ENCODE results near the gene SKAP1. TPM values are rescaled to one million over a fixed set of nuclear protein-coding genes. Genes with fewer than 3 reads are reported as not detected.
"Not testable (repeated sequence)": the region's sequence is repeated elsewhere in the genome, so short reads cannot be mapped to it uniquely, and the experiment has no call there.

Gene SKAP1
- total RNA-seq, 1 donor from 2014 or later: under 0.01 TPM

GRCh38 chr17:48449335-48449734 is 19.3 kb upstream of the SKAP1 start:
- not testable (repeated sequence) for DNase-seq (ENCODE audit: low read depth in 2 of 2)

DNA sequence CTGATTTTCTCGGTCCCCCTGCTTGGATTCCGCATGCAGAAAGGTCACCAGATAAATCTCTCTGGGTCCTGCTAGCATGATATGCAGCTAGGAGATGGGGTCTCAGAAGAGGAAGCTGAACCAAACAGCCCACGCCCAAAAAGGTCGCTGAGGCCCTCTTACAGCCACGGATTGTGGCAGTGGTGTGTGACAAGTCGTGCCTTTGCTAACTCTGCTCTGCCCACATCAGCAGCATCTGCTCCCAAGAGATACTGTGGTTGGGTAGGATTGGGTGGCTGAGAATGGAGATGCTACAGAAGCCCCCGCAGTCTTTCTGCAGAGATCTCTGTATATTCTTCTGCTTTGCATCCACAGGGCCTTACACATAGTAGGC is 15.2 kb upstream of the SKAP1 start:
- no peak for DNase-seq (ENCODE audit: low read depth in 2 of 2)

DNA sequence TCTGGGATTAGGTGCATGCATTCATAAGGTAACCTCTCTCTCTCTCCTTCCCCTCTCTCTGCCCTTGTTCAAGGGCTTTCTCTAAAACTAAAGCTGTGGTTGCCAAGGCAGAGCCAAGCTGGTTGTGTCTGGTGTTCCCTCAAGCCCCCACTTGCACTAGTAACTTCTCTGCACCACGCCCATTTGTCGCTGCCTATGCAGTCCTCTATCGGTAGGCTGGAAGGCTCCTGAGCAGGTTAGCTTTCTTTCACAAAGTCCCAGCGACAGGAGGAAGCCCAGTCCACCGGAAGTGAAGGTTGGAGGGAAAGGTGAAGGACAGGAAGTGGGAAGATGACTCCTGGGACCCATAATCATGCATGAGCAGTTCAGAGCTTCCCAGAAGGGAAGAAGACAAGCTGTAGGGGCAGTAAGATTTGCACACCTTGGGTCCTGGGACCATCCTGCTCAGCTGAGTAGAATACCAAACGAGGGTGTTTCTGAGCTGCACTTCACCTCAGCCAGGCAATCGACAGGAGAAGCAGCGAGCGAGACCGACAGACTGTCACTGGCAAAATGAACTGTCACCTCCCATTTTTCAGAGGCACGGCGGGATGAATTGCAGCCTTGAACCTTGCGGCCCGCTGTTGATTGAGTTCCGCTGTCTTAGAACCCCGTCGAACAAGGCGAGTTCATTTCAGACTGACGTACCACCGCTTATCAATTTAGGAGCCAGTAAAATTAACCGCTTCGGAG is 14.7 kb upstream of the SKAP1 start:
- DNase-seq (ENCODE audit: low read depth in 2 of 2): no peak

DNA sequence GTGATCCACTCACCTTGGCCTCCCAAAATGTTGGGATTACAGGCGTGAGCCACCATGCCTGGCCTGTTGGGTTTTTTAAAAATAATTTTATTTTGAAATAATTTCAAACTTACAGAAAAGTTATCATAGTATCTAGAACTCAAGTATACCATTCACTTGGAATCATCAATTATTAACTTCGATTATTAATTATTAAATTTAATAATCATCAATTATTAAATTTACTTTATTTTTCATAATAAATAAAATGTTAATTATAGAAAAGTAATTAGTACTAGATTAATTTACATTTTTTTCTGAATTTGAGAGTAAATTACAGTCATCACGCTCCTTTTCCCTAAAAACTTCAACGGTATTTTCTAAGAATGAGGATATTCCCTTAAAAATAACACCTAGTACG is 13.7 kb upstream of the SKAP1 start:
- no peak for DNase-seq (ENCODE audit: low read depth in 2 of 2)

- no peak for DNase-seq (ENCODE audit: low read depth in 2 of 2)
These were observed 12.8 kb upstream of the SKAP1 start for GRCh38 chr17:48442819-48443218.

- DNase-seq (ENCODE audit: low read depth in 2 of 2): no peak
These were observed 11.8 kb upstream of the SKAP1 start for GRCh38 chr17:48441862-48442261.

GRCh38 chr17:48441231-48441711 is 11.3 kb upstream of the SKAP1 start:
- DNase-seq (ENCODE audit: low read depth in 2 of 2): no peak

DNA sequence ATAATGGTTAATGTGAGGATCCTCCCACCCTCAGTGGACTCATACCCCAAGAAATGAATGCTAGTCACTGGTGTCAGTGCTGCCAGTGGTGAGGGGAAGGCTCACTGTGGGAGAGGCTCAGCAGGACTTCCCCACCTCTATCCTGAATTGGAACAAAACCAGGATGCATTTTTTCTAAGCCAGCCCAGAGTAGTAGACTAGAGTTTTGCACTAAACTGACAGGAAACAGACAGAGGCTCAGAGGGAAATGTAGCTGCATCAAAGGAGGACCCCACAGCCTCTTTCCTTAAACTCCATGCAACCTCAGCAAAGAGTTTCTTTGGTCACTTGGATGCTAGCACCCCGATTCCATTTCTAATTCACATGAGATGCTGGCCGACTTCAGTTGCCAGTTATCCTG is 10.7 kb upstream of the SKAP1 start:
- DNase-seq (ENCODE audit: low read depth in 2 of 2): peak; percentile 5 to 21

- DNase-seq (ENCODE audit: low read depth in 2 of 2): no peak
These were observed 10.0 kb upstream of the SKAP1 start for GRCh38 chr17:48439875-48440505.

DNA sequence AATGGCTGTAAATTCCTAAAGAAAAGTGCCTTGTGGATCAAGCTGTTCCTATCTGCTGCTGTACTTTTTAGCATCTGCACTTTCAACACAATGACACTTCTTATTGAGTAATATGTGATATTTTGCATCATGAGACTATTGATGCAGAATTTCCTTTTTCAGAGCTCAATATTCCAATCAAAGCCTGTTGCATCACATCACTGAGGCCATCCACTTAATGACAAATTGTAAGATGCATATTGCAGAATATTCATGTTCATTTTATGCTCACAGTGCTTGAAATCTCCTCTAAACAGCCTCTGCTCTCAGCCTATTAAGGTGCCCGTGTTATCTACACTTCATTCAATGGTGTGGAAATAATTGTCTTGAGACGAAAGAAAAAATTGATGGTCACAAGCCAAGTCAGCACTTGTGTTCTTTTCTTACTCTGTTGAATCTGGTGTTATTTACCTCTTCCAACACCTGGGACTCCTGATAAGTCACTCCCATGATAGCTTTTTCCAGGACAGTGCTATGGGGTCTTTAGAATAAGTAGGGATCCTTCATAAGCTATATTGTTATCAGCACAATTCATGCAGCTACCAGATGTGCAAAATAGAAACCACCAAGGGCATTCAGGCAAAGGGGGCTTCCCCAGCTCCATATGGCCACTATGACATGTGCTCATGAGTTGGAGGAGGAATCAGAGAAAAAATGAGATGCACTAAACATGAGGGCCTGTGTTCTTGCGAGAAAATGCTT is 9.3 kb upstream of the SKAP1 start:
- no peak for DNase-seq (ENCODE audit: low read depth in 2 of 2)

DNA sequence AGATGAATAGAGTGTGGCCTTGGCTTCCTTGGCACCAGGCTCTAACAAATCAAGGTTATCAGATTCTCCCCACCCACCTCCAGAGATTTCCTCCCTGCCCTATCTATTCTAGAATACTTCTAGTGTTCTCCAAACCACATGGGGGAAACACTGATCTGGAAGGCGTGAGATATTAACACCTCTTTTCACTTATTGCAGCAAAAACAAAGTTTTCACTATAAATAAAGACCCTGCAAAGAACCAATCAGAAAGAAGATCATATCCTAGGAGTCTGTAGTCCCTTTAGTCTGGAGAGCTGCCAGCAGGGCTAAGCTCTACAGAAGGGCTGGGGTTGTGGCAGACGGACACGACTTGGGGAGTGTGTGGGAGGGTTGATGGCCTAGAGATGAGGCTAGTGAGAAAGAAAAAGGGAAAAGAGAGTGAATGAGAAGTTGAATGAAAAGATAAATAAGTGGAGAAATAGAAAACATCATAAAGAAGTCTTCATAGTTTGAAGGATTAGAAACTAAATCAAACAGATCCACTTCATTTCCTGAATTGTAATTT is 8.6 kb upstream of the SKAP1 start:
- DNase-seq (ENCODE audit: low read depth in 2 of 2): no peak

DNA sequence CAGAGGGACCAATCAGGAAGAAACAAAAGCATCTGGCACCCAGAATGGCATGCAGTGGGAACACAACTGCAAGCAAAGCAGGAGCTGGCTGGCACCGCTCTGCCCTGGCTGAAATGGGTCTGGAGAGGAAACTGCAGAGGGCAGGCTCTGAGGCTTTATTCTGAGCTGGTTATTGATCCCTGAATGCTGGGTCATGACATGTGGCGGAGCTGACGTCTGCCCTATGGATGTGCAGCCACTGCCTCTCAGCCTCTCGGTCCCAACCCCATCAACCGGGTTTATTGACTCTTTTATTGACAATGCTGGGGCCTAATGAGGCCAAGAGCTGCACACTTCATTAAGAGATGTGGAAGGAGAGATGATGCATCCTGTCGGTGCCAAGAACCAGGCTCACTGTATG is 3.9 kb upstream of the SKAP1 start:
- DNase-seq (ENCODE audit: low read depth in 2 of 2): no peak

GRCh38 chr17:48432820-48433775 is 3.1 kb upstream of the SKAP1 start:
- DNase-seq (ENCODE audit: low read depth in 2 of 2): no peak

- DNase-seq (ENCODE audit: low read depth in 2 of 2): no peak
These were observed 858 bp downstream of the SKAP1 start for GRCh38 chr17:48429156-48429555.

- DNase-seq (ENCODE audit: low read depth in 2 of 2): no peak
These were observed 2.4 kb downstream of the SKAP1 start for GRCh38 chr17:48427598-48427997.

GRCh38 chr17:48426761-48427500 is 3.1 kb downstream of the SKAP1 start:
- no peak for DNase-seq (ENCODE audit: low read depth in 2 of 2)

GRCh38 chr17:48426019-48426665 is 3.9 kb downstream of the SKAP1 start:
- DNase-seq (ENCODE audit: low read depth in 2 of 2): peak in 1 of 2 donors; percentile 39

DNA sequence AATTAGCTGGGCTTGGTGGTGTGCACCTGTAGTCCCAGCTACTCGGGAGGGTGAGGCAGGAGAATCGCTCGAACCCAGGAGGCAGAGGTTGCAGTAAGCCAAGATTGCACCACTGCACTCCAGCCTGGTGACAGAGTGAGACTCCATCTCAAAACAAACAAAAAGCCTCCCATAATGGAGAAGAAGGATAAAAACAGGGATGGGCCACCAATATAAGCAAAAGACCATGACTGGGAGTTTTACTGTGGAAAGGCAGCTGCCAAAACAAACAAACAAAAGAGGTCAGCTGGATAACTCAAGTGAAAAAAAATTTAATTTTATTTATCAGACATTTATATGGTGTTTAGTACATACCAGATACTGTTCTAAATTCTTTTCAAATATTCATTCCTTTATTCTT is 8.0 kb downstream of the SKAP1 start:
- not testable (repeated sequence) for DNase-seq (ENCODE audit: low read depth in 2 of 2)

GRCh38 chr17:48420823-48421222 is 9.2 kb downstream of the SKAP1 start:
- DNase-seq (ENCODE audit: low read depth in 2 of 2): no peak

DNA sequence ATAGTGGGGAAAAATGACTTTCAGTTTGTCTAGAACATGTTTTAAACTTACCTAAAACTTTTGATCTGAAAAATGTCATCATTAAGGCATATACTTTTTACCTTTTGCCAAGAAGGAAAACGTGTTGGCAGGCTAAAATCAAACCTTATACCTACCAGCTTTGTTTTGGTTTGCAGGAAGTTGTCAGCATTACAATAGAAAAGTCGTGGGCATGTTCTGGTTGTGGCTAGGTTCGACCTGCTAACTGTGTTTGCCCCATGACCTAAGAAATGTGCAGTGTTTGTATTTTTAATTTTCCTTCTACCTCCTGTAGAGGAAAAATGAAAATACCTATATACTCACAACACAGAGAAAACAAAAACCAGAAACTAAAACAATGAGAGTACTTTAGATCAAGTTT is 13.0 kb downstream of the SKAP1 start:
- DNase-seq (ENCODE audit: low read depth in 2 of 2): no peak

Data from dermis microvascular lymphatic vessel endothelial cell (primary cell).